Ascending aorta (tissue), 2 donors: ENCODE measurements around the gene TMUB1. TPM values are rescaled to one million over a fixed set of nuclear protein-coding genes. Genes with fewer than 3 reads are reported as not detected.

Source experiments
- DNase-seq, 2 donors: peaks; one replicate each; pipeline ENCODE4 v3.0.0-alpha.2; 2019; ENCODE audit warnings: low spot score in 2 of 2
- H3K27ac ChIP-seq, 2 donors: fragments of 200-600 bp; sonication (generic); one replicate each; pipeline ENCODE4 v1.5.1; 2016 to 2017; ENCODE audit warnings: mild to moderate bottlenecking in 1 of 2
- H3K27me3 ChIP-seq: fragments of 200-600 bp; sonication (generic); one replicate; pipeline ENCODE4 v1.5.1; 2017
- H3K36me3 ChIP-seq, 2 donors: fragments of 200-600 bp; sonication (generic); one replicate each; pipeline ENCODE4 v1.5.1; 2016
- H3K4me1 ChIP-seq, 2 donors: fragments of 200-600 bp; sonication (generic); one replicate each; pipeline ENCODE4 v1.5.1; 2016 to 2017; ENCODE audit warnings: mild to moderate bottlenecking in 1 of 2
- H3K4me3 ChIP-seq, 2 donors: fragments of 200-600 bp; sonication (generic); one replicate each; pipeline ENCODE4 v1.5.1; 2016 to 2017; ENCODE audit warnings: mild to moderate bottlenecking in 1 of 2
- H3K9me3 ChIP-seq, 2 donors: fragments of 200-600 bp; sonication (generic); one replicate each; pipeline ENCODE4 v1.5.1; 2016
- CTCF ChIP-seq, 3 experiments: fragments of 200-600 bp in 2 of 3; fragments of 450-650 bp in 1 of 3; sonication (generic) in 2 of 3; IDR thresholded peaks; one replicate each; pipeline ENCODE4 v1.5.1; 2016 to 2019; ENCODE audit warnings: antibody characterized with exemption in 3 of 3, mild to moderate bottlenecking in 1 of 3, moderate library complexity in 1 of 3
- intact Hi-C: fragments of 100-400 bp; cut with DNase I; formaldehyde crosslinking; loops from one replicate; pipeline ENCODE4 v1.15.1; 2023
- total RNA-seq: library from RNA; depleted of rRNA; stranded (reverse); fragments of >200 nt; gene quantifications from one replicate; pipeline ENCODE4 v1.1.0, GENCODE V29; 2016

Gene TMUB1
- total RNA-seq, 1 donor from 2014 or later, result 143 TPM

DNA sequence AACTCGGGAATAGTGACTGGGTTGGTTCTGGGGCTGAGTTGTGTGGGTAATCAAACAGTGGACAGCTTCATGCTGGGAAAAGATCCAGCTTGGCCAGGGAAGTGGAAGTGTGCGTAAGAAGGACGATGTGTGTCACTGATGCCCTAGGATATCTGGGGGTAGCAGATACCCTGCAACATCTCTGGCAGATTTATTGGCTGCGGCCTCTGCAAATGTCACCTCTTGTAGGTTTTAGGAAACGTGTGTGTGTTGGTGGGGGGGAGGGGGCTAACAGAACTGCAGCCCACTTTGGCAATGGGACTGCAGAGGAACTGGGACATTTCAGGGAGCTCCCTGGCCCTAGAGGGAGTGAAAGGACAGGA, 2.0 kb upstream of the TMUB1 start:
- Histone ChIP-seq H3K36me3 (no peaks in the 10 kb centered on the region), H3K27me3 (no peaks in the 10 kb centered on the region), H3K4me1 (peaks cover 24 to 51% of the 10 kb centered on the region in 2 donors), H3K4me3 (peak overlapping the region in 1 of 2 donors; percentile 85), H3K9me3 (no peaks in the 10 kb centered on the region), H3K27ac (peak overlapping the region; percentile 85 to 91)
- DNase-seq, result no peak
- intact Hi-C loops, result loop anchor here (10.0 kb wide), 2 partner anchors 669 to 1371 kb away; a partner anchor contains a TSS
- no peak for TF ChIP-seq CTCF (IDR thresholded peaks at IDR 0.05)

GRCh38 chr7:151083824-151084160, 499 bp upstream of the TMUB1 start:
- Histone ChIP-seq H3K9me3 (no peaks in the 10 kb centered on the region), H3K4me3 (peak overlapping the region; percentile 75 to 87), H3K27ac (peak overlapping the region; percentile 95 to 96), H3K4me1 (peaks cover 32 to 47% of the 10 kb centered on the region in 2 donors), H3K27me3 (no peaks in the 10 kb centered on the region), H3K36me3 (peaks cover 0 to 3% of the 10 kb centered on the region in 2 donors)
- TF ChIP-seq CTCF (IDR thresholded peaks at IDR 0.05), result no peak
- intact Hi-C loops, result loop anchor here (5.0 to 10.0 kb wide), 3 partner anchors 164 to 1369 kb away; partner anchors contain the start of gene SMARCD3
- DNase-seq, result no peak

GRCh38 chr7:151082141-151083070, 887 bp downstream of the TMUB1 start:
- Histone ChIP-seq H3K36me3 (peaks cover 0 to 3% of the 10 kb centered on the region in 2 donors), H3K4me3 (peak overlapping the region; percentile 75 to 87), H3K9me3 (no peaks in the 10 kb centered on the region), H3K27ac (peak overlapping the region; percentile 95 to 96), H3K27me3 (no peaks in the 10 kb centered on the region), H3K4me1 (peaks cover 24 to 38% of the 10 kb centered on the region in 2 donors)
- TF ChIP-seq CTCF (IDR thresholded peaks at IDR 0.05), result no peak
- intact Hi-C loops, result loop anchor here (5.0 to 10.0 kb wide), 3 partner anchors 165 to 1368 kb away; partner anchors contain the start of gene SMARCD3
- no peak for DNase-seq

- intact Hi-C loops, result loop anchor here (2.0 to 10.0 kb wide), 4 partner anchors 166 to 1367 kb away; partner anchors contain the start of genes NUB1 and SMARCD3
- H3K27ac ChIP-seq, result peak overlapping the region; percentile 95 to 96
- no peaks in the 10 kb centered on the region for H3K27me3 ChIP-seq
- DNase-seq, result no peak
- H3K4me1 ChIP-seq, result peaks cover 24 to 38% of the 10 kb centered on the region in 2 donors
- no peak for TF ChIP-seq CTCF (IDR thresholded peaks at IDR 0.05)
- H3K9me3 ChIP-seq, result no peaks in the 10 kb centered on the region
- H3K36me3 ChIP-seq, result peaks cover 0 to 9% of the 10 kb centered on the region in 2 donors
- peak overlapping the region; percentile 75 to 87 for H3K4me3 ChIP-seq
Measured at GRCh38 chr7:151081170-151082101, 1.9 kb downstream of the TMUB1 start.

GRCh38 chr7:151080522-151081169, 2.6 kb downstream of the TMUB1 start, which contains the start of gene FASTK:
TSS of gene FASTK (minus strand) at chr7:151080809. CDS start at chr7:151080766, 43 bp downstream.
- peak within 1 kb of the TSS; percentile 95 to 96 for H3K27ac ChIP-seq
- no peaks in the 10 kb centered on the region for H3K9me3 ChIP-seq
- peak within 1 kb of the TSS; percentile 75 to 87 for H3K4me3 ChIP-seq
- H3K27me3 ChIP-seq, result no peaks in the 10 kb centered on the region
- DNase-seq, result peak; percentile 84 to 95
- intact Hi-C loops, result loop anchor here (1.0 to 10.0 kb wide), 7 partner anchors 21 to 1366 kb away; partner anchors contain the start of genes ABCB8, ABCF2, NUB1 and SLC4A2
- peaks cover 7 to 16% of the 10 kb centered on the region in 2 donors for H3K36me3 ChIP-seq
- peaks cover 24 to 35% of the 10 kb centered on the region in 2 donors for H3K4me1 ChIP-seq
- no peak for TF ChIP-seq CTCF (IDR thresholded peaks at IDR 0.05)
